ENCODE results near the gene MICAL3.
A peak's percentile ranks its signal among the peaks of the same experiment; 100 is the strongest.
"Not testable (repeated sequence)": the region's sequence is repeated elsewhere in the genome, so short reads cannot be mapped to it uniquely, and the experiment has no call there.

Gene MICAL3, protein sequence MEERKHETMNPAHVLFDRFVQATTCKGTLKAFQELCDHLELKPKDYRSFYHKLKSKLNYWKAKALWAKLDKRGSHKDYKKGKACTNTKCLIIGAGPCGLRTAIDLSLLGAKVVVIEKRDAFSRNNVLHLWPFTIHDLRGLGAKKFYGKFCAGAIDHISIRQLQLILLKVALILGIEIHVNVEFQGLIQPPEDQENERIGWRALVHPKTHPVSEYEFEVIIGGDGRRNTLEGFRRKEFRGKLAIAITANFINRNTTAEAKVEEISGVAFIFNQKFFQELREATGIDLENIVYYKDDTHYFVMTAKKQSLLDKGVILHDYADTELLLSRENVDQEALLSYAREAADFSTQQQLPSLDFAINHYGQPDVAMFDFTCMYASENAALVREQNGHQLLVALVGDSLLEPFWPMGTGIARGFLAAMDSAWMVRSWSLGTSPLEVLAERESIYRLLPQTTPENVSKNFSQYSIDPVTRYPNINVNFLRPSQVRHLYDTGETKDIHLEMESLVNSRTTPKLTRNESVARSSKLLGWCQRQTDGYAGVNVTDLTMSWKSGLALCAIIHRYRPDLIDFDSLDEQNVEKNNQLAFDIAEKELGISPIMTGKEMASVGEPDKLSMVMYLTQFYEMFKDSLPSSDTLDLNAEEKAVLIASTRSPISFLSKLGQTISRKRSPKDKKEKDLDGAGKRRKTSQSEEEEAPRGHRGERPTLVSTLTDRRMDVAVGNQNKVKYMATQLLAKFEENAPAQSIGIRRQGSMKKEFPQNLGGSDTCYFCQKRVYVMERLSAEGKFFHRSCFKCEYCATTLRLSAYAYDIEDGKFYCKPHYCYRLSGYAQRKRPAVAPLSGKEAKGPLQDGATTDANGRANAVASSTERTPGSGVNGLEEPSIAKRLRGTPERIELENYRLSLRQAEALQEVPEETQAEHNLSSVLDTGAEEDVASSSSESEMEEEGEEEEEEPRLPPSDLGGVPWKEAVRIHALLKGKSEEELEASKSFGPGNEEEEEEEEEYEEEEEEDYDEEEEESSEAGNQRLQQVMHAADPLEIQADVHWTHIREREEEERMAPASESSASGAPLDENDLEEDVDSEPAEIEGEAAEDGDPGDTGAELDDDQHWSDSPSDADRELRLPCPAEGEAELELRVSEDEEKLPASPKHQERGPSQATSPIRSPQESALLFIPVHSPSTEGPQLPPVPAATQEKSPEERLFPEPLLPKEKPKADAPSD (N-terminal part only)

GRCh38 chr22:18024276-18024939 is at the start of gene MICAL3:
TSS of gene MICAL3 (minus strand) at chr22:18024561. CDS start at chr22:17906812, 117,749 bp downstream.
- DNase-seq (ENCODE audit: low spot score): peak; percentile 80

DNA sequence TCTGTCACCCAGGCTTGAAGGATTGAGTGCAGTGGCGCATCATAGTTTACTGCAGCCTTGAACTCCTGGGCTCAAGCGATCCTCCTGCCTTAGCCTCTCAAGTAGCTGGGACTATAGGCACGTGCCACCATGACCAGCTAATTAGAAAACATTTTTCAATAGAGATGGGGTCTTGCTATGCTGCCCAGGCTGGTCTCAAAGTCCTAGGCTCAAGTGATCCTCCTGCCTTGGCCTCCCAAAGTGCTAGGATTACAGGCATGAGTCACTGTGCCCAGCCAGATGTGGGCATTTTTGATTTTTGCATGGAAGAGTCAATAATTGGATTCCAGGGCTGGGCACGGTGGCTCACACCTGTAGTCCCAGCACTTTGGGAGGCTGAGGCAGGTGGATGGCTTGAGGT is 49.6 kb upstream of the MICAL3 start:
- DNase-seq (ENCODE audit: low spot score): not testable (repeated sequence)

DNA sequence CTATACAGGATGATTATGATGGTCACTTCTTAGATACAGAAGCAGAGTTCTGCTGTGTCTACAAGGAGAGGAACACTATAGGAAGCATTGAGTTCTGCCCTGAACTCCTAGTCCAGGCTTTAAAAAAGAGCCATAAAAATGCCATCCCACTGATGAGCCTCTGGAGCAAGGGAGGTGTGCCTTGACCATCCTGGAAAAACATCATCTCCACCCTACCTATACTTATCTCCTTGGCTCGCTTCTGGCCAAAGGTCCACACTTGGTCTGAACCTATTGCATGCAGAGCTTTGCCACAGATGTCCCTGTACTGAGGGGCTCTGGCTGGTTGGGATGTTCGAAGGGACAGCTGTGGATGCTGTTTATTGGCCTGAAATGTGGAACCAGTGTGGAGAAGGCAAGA is 49.1 kb upstream of the MICAL3 start:
- no peak for DNase-seq (ENCODE audit: low spot score)

DNA sequence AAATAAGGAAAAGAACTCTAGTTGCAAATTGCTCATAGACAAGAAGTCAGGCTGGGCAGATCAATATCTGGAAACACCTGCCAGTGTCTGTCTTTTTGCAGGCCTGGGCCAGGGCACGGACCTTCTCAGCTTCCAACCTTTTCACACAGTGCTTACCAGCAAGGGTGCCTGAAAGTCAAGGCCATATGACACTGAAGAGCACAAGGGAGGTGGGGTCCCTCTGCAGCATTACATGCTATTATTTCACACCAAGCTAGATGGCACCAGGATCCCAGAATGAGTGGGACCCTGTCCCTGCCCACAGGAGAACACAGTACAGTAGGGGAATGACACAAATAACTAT is 47.6 kb upstream of the MICAL3 start:
- no peak for DNase-seq (ENCODE audit: low spot score)

DNA sequence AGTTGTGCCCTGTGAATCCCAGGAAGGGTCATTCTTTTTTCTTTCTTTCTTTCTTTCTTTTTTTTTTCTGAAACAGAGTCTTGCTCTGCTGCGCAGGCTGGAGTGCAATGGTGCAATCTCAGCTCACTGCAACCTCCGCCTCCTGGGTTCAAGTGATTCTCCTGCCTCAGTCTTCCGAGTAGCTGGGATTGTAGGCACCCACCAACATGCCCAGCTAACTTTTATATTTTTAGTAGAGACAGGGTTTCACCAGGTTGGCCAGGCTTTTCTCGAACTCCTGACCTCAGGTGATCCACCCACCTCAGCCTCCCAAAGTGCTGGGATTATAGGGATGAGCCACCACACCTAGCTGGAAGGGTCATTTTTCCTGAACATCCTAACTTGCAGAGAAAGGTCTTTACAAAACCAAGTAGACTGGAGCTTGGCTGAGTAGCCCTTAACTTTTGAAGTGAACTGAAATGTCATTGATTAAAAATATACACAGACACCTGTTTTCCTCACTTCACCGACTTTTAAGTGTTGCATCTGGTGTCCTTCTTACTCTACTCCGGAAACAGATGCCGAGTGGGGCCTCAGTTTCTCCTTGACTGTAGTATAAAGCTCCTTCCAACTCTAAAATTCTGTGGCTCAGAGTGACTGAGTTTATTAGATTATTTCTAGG is 47.1 kb upstream of the MICAL3 start:
- DNase-seq (ENCODE audit: low spot score): not testable (repeated sequence)

- DNase-seq (ENCODE audit: low spot score): no peak
These were observed 46.4 kb upstream of the MICAL3 start for GRCh38 chr22:18070556-18071306.

GRCh38 chr22:18070041-18070440 is 45.7 kb upstream of the MICAL3 start:
- DNase-seq (ENCODE audit: low spot score): no peak

- no peak for DNase-seq (ENCODE audit: low spot score)
These were observed 44.7 kb upstream of the MICAL3 start for GRCh38 chr22:18069041-18069440.

DNA sequence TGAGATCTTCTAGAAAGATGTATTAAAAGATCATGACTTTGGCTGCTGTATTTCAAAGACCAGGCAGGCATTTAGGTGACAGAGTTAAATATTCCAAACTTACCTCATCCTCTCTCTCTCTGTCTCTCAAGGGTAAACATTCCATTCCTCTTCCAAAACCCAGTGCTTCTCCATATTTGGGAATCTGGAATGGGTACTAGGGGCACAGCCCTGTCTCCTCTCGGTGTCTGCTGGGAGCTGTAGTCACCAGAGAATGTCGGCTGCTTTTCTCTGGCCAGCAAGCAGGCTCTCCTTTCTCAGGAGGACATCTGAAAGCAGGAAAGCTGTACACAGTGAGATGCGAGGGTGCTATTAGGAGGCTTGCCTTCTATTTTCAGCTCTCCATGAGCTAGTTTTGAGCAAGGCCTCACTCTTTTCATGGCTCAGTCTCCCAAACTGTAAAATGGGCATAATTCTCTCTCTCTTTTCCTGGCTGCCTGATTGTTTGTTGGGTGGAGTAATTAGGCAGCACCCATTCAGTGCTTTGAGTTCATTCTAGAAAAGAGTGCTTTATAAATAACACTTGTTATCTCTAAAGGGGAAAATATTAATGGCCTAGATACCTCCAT is 44.1 kb upstream of the MICAL3 start:
- DNase-seq (ENCODE audit: low spot score): no peak

- no peak for DNase-seq (ENCODE audit: low spot score)
These were observed 43.4 kb upstream of the MICAL3 start for GRCh38 chr22:18067548-18068341.

GRCh38 chr22:18067121-18067520 is 42.8 kb upstream of the MICAL3 start:
- no peak for DNase-seq (ENCODE audit: low spot score)

GRCh38 chr22:18066181-18066859 is 42.0 kb upstream of the MICAL3 start:
- no peak for DNase-seq (ENCODE audit: low spot score)

GRCh38 chr22:18065256-18065655 is 40.9 kb upstream of the MICAL3 start:
- no peak for DNase-seq (ENCODE audit: low spot score)

GRCh38 chr22:18064636-18065035 is 40.3 kb upstream of the MICAL3 start:
- DNase-seq (ENCODE audit: low spot score): no peak

DNA sequence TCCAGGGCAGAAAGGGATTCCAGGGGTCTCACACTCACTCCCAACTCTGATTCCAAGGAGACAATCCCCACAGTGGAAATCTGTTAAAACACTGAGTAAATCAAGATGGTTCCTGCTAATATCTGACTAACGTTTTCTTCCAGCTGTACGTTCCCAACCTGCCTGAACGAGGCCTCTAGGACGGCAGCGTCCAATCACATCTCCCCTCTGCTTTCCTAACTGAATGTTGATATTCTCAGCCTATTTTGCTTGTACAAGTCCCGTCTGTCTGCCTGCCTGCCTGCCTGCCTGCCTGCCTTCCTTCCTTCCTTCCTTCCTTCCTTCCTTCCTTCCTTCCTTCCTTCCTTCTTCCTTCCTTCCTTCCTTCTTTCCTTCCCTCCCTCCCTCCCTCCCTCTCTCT is 39.4 kb upstream of the MICAL3 start:
- DNase-seq (ENCODE audit: low spot score): not testable (repeated sequence)

GRCh38 chr22:18063306-18063705 is 38.9 kb upstream of the MICAL3 start:
- DNase-seq (ENCODE audit: low spot score): no peak

DNA sequence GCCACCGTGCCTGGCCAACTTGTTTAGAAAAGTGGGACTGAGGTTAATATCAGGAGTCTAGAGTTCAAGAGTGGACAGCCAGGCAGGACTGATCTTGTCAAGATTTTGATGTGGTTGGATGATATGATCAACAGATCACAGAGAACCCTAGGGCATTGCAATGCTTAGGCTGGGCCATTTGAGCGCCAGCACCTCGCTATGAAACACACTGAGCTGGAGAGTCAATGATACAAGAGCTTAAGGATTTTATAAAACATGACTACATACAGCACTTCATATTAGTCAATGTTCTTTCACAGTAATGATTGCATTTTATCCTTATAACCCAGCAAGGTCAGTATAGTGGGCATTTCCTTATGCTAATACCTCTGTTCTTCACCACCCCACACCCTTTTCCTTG is 38.1 kb upstream of the MICAL3 start:
- no peak for DNase-seq (ENCODE audit: low spot score)

Data from Ammon's horn (tissue), 1 donor.